SH-SY5Y (cell line): ENCODE measurements around the gene LAMC2.

ENCODE experiments used
- GATA2 ChIP-seq: IDR thresholded peaks from 2 replicates; pipeline ENCODE4 v1.6.1; 2011; ENCODE audit warnings: mild to moderate bottlenecking, low read depth, low read length
- GATA3 ChIP-seq: IDR thresholded peaks from 2 replicates; pipeline ENCODE4 v1.6.1; 2011; ENCODE audit warnings: low read depth, mild to moderate bottlenecking, low read length, moderate library complexity

- TF ChIP-seq GATA2 (no peak), GATA3 (no peak)
Measured at GRCh38 chr1:183138301-183138700, 47.8 kb upstream of the LAMC2 start.
